KG1 (cell line): ENCODE results near the gene TCHH.
"Not testable (repeated sequence)": the region's sequence is repeated elsewhere in the genome, so short reads cannot be mapped to it uniquely, and the experiment has no call there.

ENCODE experiments used
- DNase-seq: peaks from one replicate; lab custom pipeline; 2025; lab: John Stamatoyannopoulos, UW

The TCHH gene

GRCh38 chr1:152112101-152112884 is 3.0 kb downstream of the TCHH start:
- DNase-seq = no peak

- peak; percentile 39 for DNase-seq
These were observed 3.7 kb downstream of the TCHH start for GRCh38 chr1:152111515-152111968.

- no peak for DNase-seq
These were observed 4.3 kb downstream of the TCHH start for GRCh38 chr1:152110860-152111514.

- no peak for DNase-seq
These were observed 4.8 kb downstream of the TCHH start for GRCh38 chr1:152110365-152110859.

- no peak for DNase-seq
These were observed 5.3 kb downstream of the TCHH start for GRCh38 chr1:152109998-152110294.

- no peak for DNase-seq
These were observed 5.8 kb downstream of the TCHH start for GRCh38 chr1:152109231-152109997.

- DNase-seq = no peak
These were observed 6.4 kb downstream of the TCHH start for GRCh38 chr1:152108882-152109222.

GRCh38 chr1:152107984-152108881 is 7.0 kb downstream of the TCHH start:
- DNase-seq = no peak

GRCh38 chr1:152107031-152107983 is 7.9 kb downstream of the TCHH start:
- no peak for DNase-seq

GRCh38 chr1:152104854-152105253 is 10.4 kb downstream of the TCHH start:
- no peak for DNase-seq

- no peak for DNase-seq
These were observed 18.3 kb downstream of the TCHH start for GRCh38 chr1:152096931-152097330.

- no peak for DNase-seq
These were observed 26.1 kb downstream of the TCHH start, which contains the start of gene TCHHL1 for GRCh38 chr1:152089014-152089674. TCHHL1 (minus strand) TSS chr1:152089064; CDS start chr1:152088143, 921 bp downstream.

- DNase-seq = no peak
These were observed 28.5 kb downstream of the TCHH start for GRCh38 chr1:152086760-152087159.

- no peak for DNase-seq
These were observed 30.4 kb downstream of the TCHH start for GRCh38 chr1:152084853-152085252.

GRCh38 chr1:152081026-152081425 is 34.2 kb downstream of the TCHH start:
- DNase-seq = not testable (repeated sequence)

GRCh38 chr1:152080494-152080893 is 34.8 kb downstream of the TCHH start:
- DNase-seq = not testable (repeated sequence)

- DNase-seq = no peak
These were observed 36.3 kb downstream of the TCHH start for GRCh38 chr1:152078831-152079441.

GRCh38 chr1:152072311-152072710 is 42.9 kb downstream of the TCHH start:
- no peak for DNase-seq

- DNase-seq = no peak
These were observed 44.1 kb downstream of the TCHH start for GRCh38 chr1:152071123-152071522.
